K562 (cell line): Measurements from ENCODE around the gene VWDE. TPM values are rescaled to one million over a fixed set of nuclear protein-coding genes. Genes with fewer than 3 reads are reported as not detected.
A peak's percentile ranks its signal among the peaks of the same experiment; 100 is the strongest.

Source experiments
- ARID2 ChIP-seq: fragments of 450-650 bp; IDR thresholded peaks from 2 replicates; pipeline ENCODE4 v1.6.1; 2017; ENCODE audit warnings: antibody characterized with exemption, mild to moderate bottlenecking
- BCOR ChIP-seq: fragments of 450-650 bp; IDR thresholded peaks from 2 replicates; pipeline ENCODE4 v1.6.1; 2016
- CBX8 ChIP-seq: fragments of 200-600 bp; sonication (generic); IDR thresholded peaks from 2 replicates; pipeline ENCODE4 v1.6.1; 2012; ENCODE audit warnings: borderline replicate concordance, mixed run types, low read depth, mild to moderate bottlenecking, moderate library complexity, mixed read lengths, low read length, control low read depth, inconsistent platforms; ENCODE audit not compliant: poor library complexity, severe bottlenecking; ENCODE audit errors: extremely low read depth
- E2F3 ChIP-seq: fragments of 250-450 bp; sonication (Bioruptor Pico); IDR thresholded peaks from 2 replicates; pipeline ENCODE4 v1.4.0; 2020; ENCODE audit warnings: mild to moderate bottlenecking
- GTF2A2 ChIP-seq: IDR thresholded peaks from 2 replicates; pipeline ENCODE4 v1.6.1; 2016; ENCODE audit warnings: mild to moderate bottlenecking, missing genetic modification characterization, missing compliant biosample characterization
- MAFF ChIP-seq: IDR thresholded peaks from 2 replicates; pipeline ENCODE4 v1.6.1; 2012; ENCODE audit warnings: low read length, improper control_type of control experiment
- MEIS2 ChIP-seq: fragments of 450-650 bp; IDR thresholded peaks from 2 replicates; pipeline ENCODE4 v1.6.1; 2014; ENCODE audit warnings: mild to moderate bottlenecking; ENCODE audit not compliant: partially characterized antibody
- NFATC3 ChIP-seq: fragments of 450-650 bp; IDR thresholded peaks from 2 replicates; pipeline ENCODE4 v1.6.1; 2017; ENCODE audit warnings: mild to moderate bottlenecking
- NR3C1 ChIP-seq: sonication (generic); formaldehyde crosslinking; IDR thresholded peaks from 2 replicates; pipeline ENCODE4 v1.8.1; 2022; ENCODE audit warnings: missing genetic modification reagents
- NUFIP1 ChIP-seq: fragments of 450-650 bp; IDR thresholded peaks from 2 replicates; pipeline ENCODE4 v1.6.1; 2018; ENCODE audit not compliant: partially characterized antibody
- OTX1 ChIP-seq: fragments of 450-650 bp; formaldehyde crosslinking; IDR thresholded peaks from 2 replicates; pipeline ENCODE4 v1.4.0; 2022; ENCODE audit warnings: mild to moderate bottlenecking
- POLR3A ChIP-seq: IDR thresholded peaks from 2 replicates; pipeline ENCODE4 v1.6.1; 2011; ENCODE audit warnings: borderline replicate concordance, mild to moderate bottlenecking, moderate library complexity; ENCODE audit not compliant: insufficient read length, insufficient read depth; ENCODE audit errors: extremely low read depth
- RHOXF2B ChIP-seq: fragments of 250-450 bp; sonication (Bioruptor Pico); conservative IDR thresholded peaks from 2 replicates; pipeline ENCODE4 v1.5.1; 2021
- SMARCA5 ChIP-seq: fragments of 450-650 bp; IDR thresholded peaks from 2 replicates; pipeline ENCODE4 v1.6.1; 2016
- TEAD4 ChIP-seq, 2 experiments: sonication (generic) in 1 of 2; formaldehyde crosslinking in 1 of 2; IDR thresholded peaks; 2 replicates each; pipeline versions ENCODE4 v1.6.1 to v1.8.0; 2012 to 2022; ENCODE audit warnings: borderline replicate concordance in 1 of 2, inconsistent platforms in 1 of 2, low read length in 1 of 2, mild to moderate bottlenecking in 1 of 2, missing genetic modification reagents in 1 of 2
- ZNF165 ChIP-seq: fragments of 250-450 bp; sonication (Bioruptor Pico); IDR thresholded peaks from 2 replicates; pipeline ENCODE4 v1.4.0; 2020; ENCODE audit warnings: borderline replicate concordance
- ZNF23 ChIP-seq: fragments of 250-450 bp; sonication (Bioruptor Pico); IDR thresholded peaks from 2 replicates; pipeline ENCODE4 v1.4.0; 2020; ENCODE audit warnings: mild to moderate bottlenecking
- ZNF239 ChIP-seq: fragments of 250-450 bp; sonication (Bioruptor Pico); IDR thresholded peaks from 2 replicates; pipeline ENCODE4 v1.4.0; 2020; ENCODE audit warnings: mild to moderate bottlenecking
- ZNF3 ChIP-seq: fragments of 250-450 bp; sonication (Bioruptor Pico); IDR thresholded peaks from 2 replicates; pipeline ENCODE4 v1.5.0; 2021; ENCODE audit warnings: mild to moderate bottlenecking, moderate library complexity
- ZNF354B ChIP-seq: fragments of 250-450 bp; sonication (Bioruptor Pico); IDR thresholded peaks from 2 replicates; pipeline ENCODE4 v1.4.0; 2020
- ZNF444 ChIP-seq: fragments of 250-450 bp; sonication (Bioruptor Pico); IDR thresholded peaks from 2 replicates; pipeline ENCODE4 v1.4.0; 2020; ENCODE audit warnings: mild to moderate bottlenecking, moderate library complexity
- ZNF561 ChIP-seq: fragments of 450-650 bp; formaldehyde crosslinking; conservative IDR thresholded peaks from 2 replicates; pipeline ENCODE4 v1.4.0; 2020; ENCODE audit warnings: mild to moderate bottlenecking, moderate library complexity
- ZSCAN29 ChIP-seq: fragments of 450-650 bp; IDR thresholded peaks from 2 replicates; pipeline ENCODE4 v1.6.1; 2017
- polyA plus RNA-seq, 8 experiments: library from polyadenylated mRNA; depleted of rRNA in 4 of 8; stranded (reverse) in 5 of 8; unstranded in 3 of 8; fragments of >200 nt; fragmentation: Nextera tagmentation in 2 of 8; fragmentation: Illumina TruSeq in 1 of 8; extraction: Ambion mirVana in 2 of 8; extraction: Trizol in 1 of 8; gene quantifications; 2 replicates each; pipeline versions ENCODE4 v1.2.1 to v1.2.3, GENCODE V29; 2011 to 2014; ENCODE audit warnings: inconsistent platforms in 1 of 8, missing spikeins in 1 of 8
- total RNA-seq, 7 experiments: library from RNA; depleted of rRNA in 6 of 7; stranded (reverse); fragments of >200 nt in 6 of 7; fragmentation: Illumina TruSeq in 2 of 7; extraction: Trizol in 2 of 7; gene quantifications; 2 replicates each; pipeline versions ENCODE4 v1.2.1 to v1.2.3, GENCODE V29; 2011 to 2021; ENCODE audit warnings: low replicate concordance in 1 of 7
- TF ChIP-seq, protein P1 (sequence below): fragments of 450-650 bp; IDR thresholded peaks from 2 replicates; pipeline ENCODE4 v1.6.1; 2017; ENCODE audit warnings: antibody characterized with exemption, mild to moderate bottlenecking
- TF ChIP-seq, protein P2 (sequence below): sonication (generic); formaldehyde crosslinking; IDR thresholded peaks from 2 replicates; pipeline ENCODE4 v1.8.1; 2023; ENCODE audit warnings: mild to moderate bottlenecking, missing genetic modification reagents
- TF ChIP-seq, protein P3 (sequence below): fragments of 450-650 bp; formaldehyde crosslinking; IDR thresholded peaks from 2 replicates; pipeline ENCODE4 v1.4.0; 2020; ENCODE audit warnings: mild to moderate bottlenecking, mixed read lengths

The VWDE gene
- total and polyA plus RNA-seq, 9 of the 15 experiments (the other 6 are each of a cell fraction or from before 2014, with no cell fraction given) = 40.6 to 162 (median 95.2) TPM

DNA sequence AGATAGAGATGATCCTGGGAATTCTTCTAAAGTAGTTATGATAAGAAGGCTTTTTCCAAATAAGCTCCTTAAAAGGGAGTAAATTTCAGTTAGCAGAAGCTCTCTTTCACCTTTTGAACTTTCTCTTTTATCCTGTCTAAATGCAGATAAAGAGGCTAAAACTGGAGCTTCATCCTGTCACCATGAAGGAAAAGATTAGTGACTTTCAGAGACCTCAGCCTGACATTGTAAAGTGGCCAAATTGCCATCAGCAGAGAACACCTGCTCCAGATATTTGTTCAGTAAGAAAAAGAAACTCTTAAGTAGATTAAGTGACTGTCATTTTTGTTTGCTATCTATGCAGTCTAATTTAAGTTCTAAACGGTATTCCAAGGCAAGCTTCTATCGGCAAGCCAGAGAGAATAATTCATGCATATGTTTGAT, 18.3 kb downstream of the VWDE start (continued):
- TF ChIP-seq, protein P1, sequence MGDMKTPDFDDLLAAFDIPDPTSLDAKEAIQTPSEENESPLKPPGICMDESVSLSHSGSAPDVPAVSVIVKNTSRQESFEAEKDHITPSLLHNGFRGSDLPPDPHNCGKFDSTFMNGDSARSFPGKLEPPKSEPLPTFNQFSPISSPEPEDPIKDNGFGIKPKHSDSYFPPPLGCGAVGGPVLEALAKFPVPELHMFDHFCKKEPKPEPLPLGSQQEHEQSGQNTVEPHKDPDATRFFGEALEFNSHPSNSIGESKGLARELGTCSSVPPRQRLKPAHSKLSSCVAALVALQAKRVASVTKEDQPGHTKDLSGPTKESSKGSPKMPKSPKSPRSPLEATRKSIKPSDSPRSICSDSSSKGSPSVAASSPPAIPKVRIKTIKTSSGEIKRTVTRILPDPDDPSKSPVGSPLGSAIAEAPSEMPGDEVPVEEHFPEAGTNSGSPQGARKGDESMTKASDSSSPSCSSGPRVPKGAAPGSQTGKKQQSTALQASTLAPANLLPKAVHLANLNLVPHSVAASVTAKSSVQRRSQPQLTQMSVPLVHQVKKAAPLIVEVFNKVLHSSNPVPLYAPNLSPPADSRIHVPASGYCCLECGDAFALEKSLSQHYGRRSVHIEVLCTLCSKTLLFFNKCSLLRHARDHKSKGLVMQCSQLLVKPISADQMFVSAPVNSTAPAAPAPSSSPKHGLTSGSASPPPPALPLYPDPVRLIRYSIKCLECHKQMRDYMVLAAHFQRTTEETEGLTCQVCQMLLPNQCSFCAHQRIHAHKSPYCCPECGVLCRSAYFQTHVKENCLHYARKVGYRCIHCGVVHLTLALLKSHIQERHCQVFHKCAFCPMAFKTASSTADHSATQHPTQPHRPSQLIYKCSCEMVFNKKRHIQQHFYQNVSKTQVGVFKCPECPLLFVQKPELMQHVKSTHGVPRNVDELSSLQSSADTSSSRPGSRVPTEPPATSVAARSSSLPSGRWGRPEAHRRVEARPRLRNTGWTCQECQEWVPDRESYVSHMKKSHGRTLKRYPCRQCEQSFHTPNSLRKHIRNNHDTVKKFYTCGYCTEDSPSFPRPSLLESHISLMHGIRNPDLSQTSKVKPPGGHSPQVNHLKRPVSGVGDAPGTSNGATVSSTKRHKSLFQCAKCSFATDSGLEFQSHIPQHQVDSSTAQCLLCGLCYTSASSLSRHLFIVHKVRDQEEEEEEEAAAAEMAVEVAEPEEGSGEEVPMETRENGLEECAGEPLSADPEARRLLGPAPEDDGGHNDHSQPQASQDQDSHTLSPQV = peak; percentile 53
- TF ChIP-seq GTF2A2 (tag) (no peak), SMARCA5 (no peak), BCOR (peak; percentile 46; the same call in 1 of the 2 replicates), OTX1 (no peak), ZNF239 (CRISPR knock-in tag) (no peak), RHOXF2B (CRISPR knock-in tag) (no peak), NR3C1 (CRISPR knock-in tag) (no peak), ZNF23 (CRISPR knock-in tag) (no peak), TEAD4 (IDR thresholded peaks at IDR 0.05; ENCODE audit: low read length) (peak; percentile 99), TEAD4 (CRISPR knock-in tag; IDR thresholded peaks at IDR 0.05; ENCODE audit: borderline replicate concordance) (no peak), ZNF165 (CRISPR knock-in tag) (no peak), ZNF3 (CRISPR knock-in tag) (no peak), NFATC3 (peak; percentile 66; the same call in 1 of the 2 replicates), E2F3 (CRISPR knock-in tag) (no peak), ZNF444 (CRISPR knock-in tag) (no peak), ZNF354B (CRISPR knock-in tag) (no peak), ZNF561 (CRISPR knock-in tag) (no peak), NUFIP1 (no peak), MEIS2 (peak; percentile 98), ZSCAN29 (no peak), POLR3A (no peak), MAFF (no peak; the same call in 1 of the 2 replicates), CBX8 (no peak), ARID2 (no peak)
- TF ChIP-seq, protein P2, sequence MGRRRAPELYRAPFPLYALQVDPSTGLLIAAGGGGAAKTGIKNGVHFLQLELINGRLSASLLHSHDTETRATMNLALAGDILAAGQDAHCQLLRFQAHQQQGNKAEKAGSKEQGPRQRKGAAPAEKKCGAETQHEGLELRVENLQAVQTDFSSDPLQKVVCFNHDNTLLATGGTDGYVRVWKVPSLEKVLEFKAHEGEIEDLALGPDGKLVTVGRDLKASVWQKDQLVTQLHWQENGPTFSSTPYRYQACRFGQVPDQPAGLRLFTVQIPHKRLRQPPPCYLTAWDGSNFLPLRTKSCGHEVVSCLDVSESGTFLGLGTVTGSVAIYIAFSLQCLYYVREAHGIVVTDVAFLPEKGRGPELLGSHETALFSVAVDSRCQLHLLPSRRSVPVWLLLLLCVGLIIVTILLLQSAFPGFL (CRISPR knock-in tag) = no peak
- TF ChIP-seq, protein P3, sequence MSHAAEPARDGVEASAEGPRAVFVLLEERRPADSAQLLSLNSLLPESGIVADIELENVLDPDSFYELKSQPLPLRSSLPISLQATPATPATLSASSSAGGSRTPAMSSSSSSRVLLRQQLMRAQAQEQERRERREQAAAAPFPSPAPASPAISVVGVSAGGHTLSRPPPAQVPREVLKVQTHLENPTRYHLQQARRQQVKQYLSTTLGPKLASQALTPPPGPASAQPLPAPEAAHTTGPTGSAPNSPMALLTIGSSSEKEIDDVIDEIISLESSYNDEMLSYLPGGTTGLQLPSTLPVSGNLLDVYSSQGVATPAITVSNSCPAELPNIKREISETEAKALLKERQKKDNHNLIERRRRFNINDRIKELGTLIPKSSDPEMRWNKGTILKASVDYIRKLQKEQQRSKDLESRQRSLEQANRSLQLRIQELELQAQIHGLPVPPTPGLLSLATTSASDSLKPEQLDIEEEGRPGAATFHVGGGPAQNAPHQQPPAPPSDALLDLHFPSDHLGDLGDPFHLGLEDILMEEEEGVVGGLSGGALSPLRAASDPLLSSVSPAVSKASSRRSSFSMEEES = no peak
